ENCODE data around the gene VSX1. TPM values are rescaled to one million over a fixed set of nuclear protein-coding genes. Genes with fewer than 3 reads are reported as not detected.

The VSX1 gene
- total RNA-seq, 2 donors from 2014 or later, result not detected

DNA sequence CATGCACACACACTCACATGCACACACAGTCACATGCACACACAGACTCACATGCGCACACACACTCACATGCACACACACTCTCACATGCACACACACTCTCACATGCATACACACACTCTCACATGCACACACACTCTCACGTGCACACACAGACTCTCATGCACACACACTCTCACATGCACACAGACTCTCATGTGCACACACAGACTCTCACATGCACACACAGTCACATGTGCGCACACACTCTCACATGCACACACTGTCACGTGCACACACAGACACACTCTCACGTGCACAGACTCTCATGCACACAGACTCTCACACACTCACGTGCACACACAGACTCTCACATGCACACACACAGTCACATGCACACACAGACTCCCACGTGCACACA is 36.6 kb upstream of the VSX1 start:
- Histone ChIP-seq H3K4me1 (ENCODE audit: control insufficient read depth, insufficient read depth, low read length) (no peaks in the 10 kb centered on the region), H3K4me3 (ENCODE audit: low read length) (no peak overlapping the region), H3K9ac (ENCODE audit: extremely low read depth, low read length, poor library complexity, severe bottlenecking) (no peak overlapping the region), H3K27me3 (ENCODE audit: control insufficient read depth, insufficient read depth, low read length, poor library complexity, severe bottlenecking) (no peaks in the 10 kb centered on the region), H3K27ac (ENCODE audit: low read depth, low read length) (no peak overlapping the region), H3K9me3 (ENCODE audit: control insufficient read depth, low read length) (no peaks in the 10 kb centered on the region), H3K36me3 (ENCODE audit: control insufficient read depth, insufficient read depth, low read length) (no peaks in the 10 kb centered on the region)
- Mint-ChIP-seq H3K27ac (no peak overlapping the region), H3K4me1 (no peaks in the 10 kb centered on the region), H3K9me3 (no peaks in the 10 kb centered on the region), H3K36me3 (ENCODE audit: low read depth) (no peaks in the 10 kb centered on the region), H3K27me3 (ENCODE audit: insufficient read depth) (peaks cover 6% of the 10 kb centered on the region), H3K4me3 (no peak overlapping the region)
- WGBS, 2 experiments (ENCODE audit: insufficient coverage in 1 of 2, insufficient read length in 1 of 2), result 92 to 94% methylated on average over 7 of the region's 7 CpGs
- TF ChIP-seq CTCF (conservative IDR thresholded peaks at IDR 0.05), result no peak
- DNase-seq, result no peak

GRCh38 chr20:25117990-25118389 is 36.0 kb upstream of the VSX1 start:
- 64 to 77% methylated on average over 3 to 4 of the region's 4 CpGs for WGBS, 2 experiments (ENCODE audit: insufficient coverage in 1 of 2, insufficient read length in 1 of 2)

DNA sequence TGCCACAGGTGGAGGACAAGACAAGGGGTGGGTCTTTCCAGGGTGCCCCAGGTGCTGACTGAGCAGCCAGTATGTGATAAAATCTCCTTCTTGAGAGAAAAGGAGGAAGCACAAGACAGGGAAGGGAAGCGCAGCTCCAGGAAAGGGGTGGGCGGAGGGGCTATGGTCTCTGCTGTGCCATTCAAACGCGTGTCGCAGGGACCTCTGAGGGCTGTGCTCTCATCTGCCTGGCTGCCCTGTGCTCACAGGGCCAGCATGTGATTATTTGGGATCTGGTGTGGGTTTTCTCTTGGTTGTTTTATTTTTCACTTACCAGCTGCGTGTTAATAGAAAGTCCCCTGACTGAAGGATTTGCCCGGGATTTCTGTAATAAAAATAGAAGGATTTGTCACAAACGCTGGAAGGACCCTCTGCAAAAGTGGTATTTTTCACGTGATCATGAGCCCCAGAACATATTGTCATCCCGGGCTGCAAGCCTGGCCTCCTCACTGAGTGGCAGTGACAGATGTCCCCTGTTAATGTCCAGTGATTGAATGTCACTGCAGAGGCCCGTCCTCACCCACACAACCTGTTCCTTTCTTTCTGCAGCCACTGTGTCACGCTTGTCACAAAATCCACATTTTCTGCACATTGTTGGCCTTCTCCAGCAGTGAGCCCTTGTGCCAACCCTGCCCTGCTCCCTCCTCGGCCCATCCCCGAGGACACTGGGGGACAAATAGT is 35.0 kb upstream of the VSX1 start:
- no peaks in the 10 kb centered on the region for H3K36me3 ChIP-seq (ENCODE audit: control insufficient read depth, insufficient read depth, low read length)
- H3K4me1 Mint-ChIP-seq, result no peaks in the 10 kb centered on the region
- TF ChIP-seq CTCF (conservative IDR thresholded peaks at IDR 0.05), result no peak
- H3K4me3 ChIP-seq (ENCODE audit: low read length), result no peak overlapping the region
- 82 to 83% methylated on average over 6 to 14 of the region's 14 CpGs for WGBS, 2 experiments (ENCODE audit: insufficient coverage in 1 of 2, insufficient read length in 1 of 2)
- no peak for DNase-seq
- H3K27ac ChIP-seq (ENCODE audit: low read depth, low read length), result no peak overlapping the region
- peaks cover 5% of the 10 kb centered on the region for H3K27me3 Mint-ChIP-seq (ENCODE audit: insufficient read depth)
- H3K9me3 Mint-ChIP-seq, result no peaks in the 10 kb centered on the region
- H3K4me1 ChIP-seq (ENCODE audit: control insufficient read depth, insufficient read depth, low read length), result no peaks in the 10 kb centered on the region
- no peak overlapping the region for H3K4me3 Mint-ChIP-seq
- no peak overlapping the region for H3K27ac Mint-ChIP-seq
- H3K27me3 ChIP-seq (ENCODE audit: control insufficient read depth, insufficient read depth, low read length, poor library complexity, severe bottlenecking), result no peaks in the 10 kb centered on the region
- no peaks in the 10 kb centered on the region for H3K9me3 ChIP-seq (ENCODE audit: control insufficient read depth, low read length)
- H3K36me3 Mint-ChIP-seq (ENCODE audit: low read depth), result no peaks in the 10 kb centered on the region
- H3K9ac ChIP-seq (ENCODE audit: extremely low read depth, low read length, poor library complexity, severe bottlenecking), result no peak overlapping the region

More at GRCh38 chr20:25117990-25118389, 36.0 kb upstream of the VSX1 start:
- Histone ChIP-seq H3K36me3 (ENCODE audit: control insufficient read depth, insufficient read depth, low read length) (no peaks in the 10 kb centered on the region), H3K27me3 (ENCODE audit: control insufficient read depth, insufficient read depth, low read length, poor library complexity, severe bottlenecking) (no peaks in the 10 kb centered on the region), H3K27ac (ENCODE audit: low read depth, low read length) (no peak overlapping the region), H3K4me1 (ENCODE audit: control insufficient read depth, insufficient read depth, low read length) (no peaks in the 10 kb centered on the region), H3K4me3 (ENCODE audit: low read length) (no peak overlapping the region), H3K9ac (ENCODE audit: extremely low read depth, low read length, poor library complexity, severe bottlenecking) (no peak overlapping the region), H3K9me3 (ENCODE audit: control insufficient read depth, low read length) (no peaks in the 10 kb centered on the region)
- no peaks in the 10 kb centered on the region for H3K36me3 Mint-ChIP-seq (ENCODE audit: low read depth)
- no peak overlapping the region for H3K27ac Mint-ChIP-seq
- no peak for DNase-seq
- H3K27me3 Mint-ChIP-seq (ENCODE audit: insufficient read depth), result peaks cover 6% of the 10 kb centered on the region
- no peak overlapping the region for H3K4me3 Mint-ChIP-seq
- H3K4me1 Mint-ChIP-seq, result no peaks in the 10 kb centered on the region
- no peaks in the 10 kb centered on the region for H3K9me3 Mint-ChIP-seq
- no peak for TF ChIP-seq CTCF (conservative IDR thresholded peaks at IDR 0.05)

Measured in endodermal cell (in vitro differentiated cells).